A673 (cell line): ENCODE results near the gene LARGE1. TPM values are rescaled to one million over a fixed set of nuclear protein-coding genes. Genes with fewer than 3 reads are reported as not detected.

ENCODE experiments used
- BruUV-seq: library from RNA; stranded (reverse); fragments of 400-500 nt; replicated peaks from 2 replicates; lab custom pipeline; 2021; lab: Mats Ljungman, UMichigan
- CTCF ChIA-PET: fragments of 300-600 bp; sonication (Branson Sonifier 250); formaldehyde crosslinking; loops from one replicate; lab custom pipeline; 2022; ENCODE audit warnings: antibody characterized with exemption; lab: Charles Lee
- POLR2A ChIA-PET: fragments of 300-600 bp; sonication (Branson Sonifier 250); formaldehyde crosslinking; loops from one replicate; lab custom pipeline; 2022; ENCODE audit warnings: antibody characterized with exemption; ENCODE audit not compliant: low non-redundant PET; lab: Charles Lee
- DNase-seq: peaks from one replicate; pipeline ENCODE4 v3.0.0-alpha.2; 2015; ENCODE audit warnings: low spot score
- H3K27ac ChIP-seq: fragments of 200-600 bp; sonication (generic); 2 replicates; pipeline ENCODE4 v1.5.1; 2016; ENCODE audit warnings: mixed run types, low read depth, mild to moderate bottlenecking, mixed read lengths, antibody characterized with exemption, low read length; ENCODE audit not compliant: poor library complexity, severe bottlenecking
- H3K27me3 ChIP-seq: fragments of 200-600 bp; sonication (generic); replicated peaks from 2 replicates; pipeline ENCODE4 v1.6.1; 2017; ENCODE audit warnings: mixed run types, low read depth, mild to moderate bottlenecking, mixed read lengths, antibody characterized with exemption, low read length; ENCODE audit not compliant: insufficient read depth, poor library complexity
- H3K36me3 ChIP-seq: fragments of 200-600 bp; sonication (generic); 2 replicates; pipeline ENCODE4 v1.6.1; 2016; ENCODE audit warnings: mixed run types, mild to moderate bottlenecking, mixed read lengths, antibody characterized with exemption, low read length; ENCODE audit not compliant: insufficient read depth, poor library complexity, severe bottlenecking
- H3K4me1 ChIP-seq: fragments of 200-600 bp; sonication (generic); 2 replicates; pipeline ENCODE4 v1.6.1; 2017; ENCODE audit warnings: mixed run types, mild to moderate bottlenecking, mixed read lengths, antibody characterized with exemption, low read length; ENCODE audit not compliant: insufficient read depth, poor library complexity, severe bottlenecking
- H3K4me3 ChIP-seq: fragments of 200-600 bp; sonication (generic); 2 replicates; pipeline ENCODE4 v1.5.1; 2016; ENCODE audit warnings: low read depth, mixed run types, mild to moderate bottlenecking, mixed read lengths, low read length; ENCODE audit not compliant: poor library complexity, severe bottlenecking
- H3K9me3 ChIP-seq: fragments of 200-600 bp; sonication (generic); 2 replicates; pipeline ENCODE4 v1.6.1; 2016; ENCODE audit warnings: mixed run types, low read depth, mild to moderate bottlenecking, mixed read lengths, antibody characterized with exemption, low read length; ENCODE audit not compliant: poor library complexity, severe bottlenecking
- CTCF ChIP-seq: fragments of 300-800, 200-600 bp; sonication (generic); conservative IDR thresholded peaks from 2 replicates; pipeline ENCODE4 v1.5.1; 2017; ENCODE audit warnings: low read depth, mild to moderate bottlenecking, antibody characterized with exemption, low read length, moderate library complexity, mixed read lengths
- EZH2 ChIP-seq: fragments of 200-600 bp; sonication (generic); IDR thresholded peaks from 2 replicates; pipeline ENCODE4 v1.6.1; 2017; ENCODE audit warnings: borderline replicate concordance, low read depth, mild to moderate bottlenecking, mixed read lengths, antibody characterized with exemption, low read length; ENCODE audit not compliant: poor library complexity, severe bottlenecking
- intact Hi-C: fragments of 100-400 bp; cut with micrococcal nuclease; formaldehyde crosslinking; loops from one replicate; pipeline ENCODE4 v1.10.0; 2022; ENCODE audit not compliant: unreplicated experiment
- total RNA-seq: library from RNA; stranded (reverse); gene quantifications from 2 replicates; pipeline ENCODE4 v1.2.3, GENCODE V29; 2021

Gene LARGE1
- total RNA-seq, 1 experiment from 2014 or later = not detected

- ChIA-PET CTCF (no interaction called here), POLR2A (no interaction called here)
- H3K4me3 ChIP-seq = no peak overlapping the region
- no TSS peak for BruUV-seq
- intact Hi-C loops = no loop called here
- peaks cover 44% of the 10 kb centered on the region for H3K9me3 ChIP-seq
- H3K27ac ChIP-seq = no peak overlapping the region
- no peaks in the 10 kb centered on the region for H3K36me3 ChIP-seq
- H3K4me1 ChIP-seq = no peaks in the 10 kb centered on the region
- no peak for TF ChIP-seq CTCF
- no peak for TF ChIP-seq EZH2
- no peaks in the 10 kb centered on the region for H3K27me3 ChIP-seq
- DNase-seq = no peak
Observed at GRCh38 chr22:33789690-33790253, 130.5 kb downstream of the LARGE1 start.

- Histone ChIP-seq H3K27ac (no peak overlapping the region), H3K4me3 (no peak overlapping the region), H3K27me3 (no peaks in the 10 kb centered on the region), H3K9me3 (peaks cover 44% of the 10 kb centered on the region), H3K36me3 (no peaks in the 10 kb centered on the region), H3K4me1 (no peaks in the 10 kb centered on the region)
- DNase-seq = no peak
- ChIA-PET POLR2A (no interaction called here), CTCF (no interaction called here)
- no peak for TF ChIP-seq EZH2
- TF ChIP-seq CTCF = no peak
- intact Hi-C loops = no loop called here
- no TSS peak for BruUV-seq
Observed at GRCh38 chr22:33788927-33789326, 131.3 kb downstream of the LARGE1 start.

- CTCF ChIA-PET = no interaction called here
- DNase-seq = no peak
- no TSS peak for BruUV-seq
- peaks cover 37% of the 10 kb centered on the region for H3K9me3 ChIP-seq
- H3K27me3 ChIP-seq = no peaks in the 10 kb centered on the region
- no peaks in the 10 kb centered on the region for H3K4me1 ChIP-seq
- POLR2A ChIA-PET = no interaction called here
- intact Hi-C loops = no loop called here
- H3K4me3 ChIP-seq = no peak overlapping the region
- TF ChIP-seq EZH2 = no peak
- TF ChIP-seq CTCF = no peak
- H3K36me3 ChIP-seq = no peaks in the 10 kb centered on the region
- no peak overlapping the region for H3K27ac ChIP-seq
Observed at GRCh38 chr22:33787645-33788456, 132.4 kb downstream of the LARGE1 start.
